ENCODE data around the gene OR8H3. TPM values are rescaled to one million over a fixed set of nuclear protein-coding genes. Genes with fewer than 3 reads are reported as not detected.

Gene OR8H3
- total RNA-seq, 1 experiment from 2014 or later = not detected

DNA sequence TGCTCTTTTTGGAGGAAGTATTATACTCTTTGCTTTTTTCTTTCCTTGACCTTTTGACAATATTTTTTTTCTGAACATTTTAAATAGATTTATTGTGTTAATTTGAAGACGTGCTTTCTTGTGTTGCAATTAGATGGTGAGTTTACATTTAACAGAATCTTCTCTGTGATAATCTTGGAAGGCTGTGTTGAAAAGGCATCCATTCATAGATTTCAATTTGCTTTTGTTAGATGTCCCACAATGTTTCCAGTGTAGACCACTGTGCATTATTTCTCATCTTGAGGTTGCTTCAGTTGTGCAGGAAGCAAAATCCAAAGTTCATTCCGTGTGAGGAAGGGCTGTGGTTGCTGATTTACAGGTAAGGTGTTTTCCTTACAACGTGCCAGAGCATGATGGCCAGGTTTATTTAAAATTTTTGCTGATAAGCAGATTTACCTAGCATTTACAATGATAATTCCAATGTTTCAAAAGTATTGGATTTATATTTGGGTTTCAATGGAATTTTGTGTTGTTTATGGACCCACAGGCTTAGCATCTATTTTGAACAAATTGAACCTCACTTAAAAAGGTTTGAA lies 50.2 kb downstream of the OR8H3 start:
- TF ChIP-seq, protein P1, sequence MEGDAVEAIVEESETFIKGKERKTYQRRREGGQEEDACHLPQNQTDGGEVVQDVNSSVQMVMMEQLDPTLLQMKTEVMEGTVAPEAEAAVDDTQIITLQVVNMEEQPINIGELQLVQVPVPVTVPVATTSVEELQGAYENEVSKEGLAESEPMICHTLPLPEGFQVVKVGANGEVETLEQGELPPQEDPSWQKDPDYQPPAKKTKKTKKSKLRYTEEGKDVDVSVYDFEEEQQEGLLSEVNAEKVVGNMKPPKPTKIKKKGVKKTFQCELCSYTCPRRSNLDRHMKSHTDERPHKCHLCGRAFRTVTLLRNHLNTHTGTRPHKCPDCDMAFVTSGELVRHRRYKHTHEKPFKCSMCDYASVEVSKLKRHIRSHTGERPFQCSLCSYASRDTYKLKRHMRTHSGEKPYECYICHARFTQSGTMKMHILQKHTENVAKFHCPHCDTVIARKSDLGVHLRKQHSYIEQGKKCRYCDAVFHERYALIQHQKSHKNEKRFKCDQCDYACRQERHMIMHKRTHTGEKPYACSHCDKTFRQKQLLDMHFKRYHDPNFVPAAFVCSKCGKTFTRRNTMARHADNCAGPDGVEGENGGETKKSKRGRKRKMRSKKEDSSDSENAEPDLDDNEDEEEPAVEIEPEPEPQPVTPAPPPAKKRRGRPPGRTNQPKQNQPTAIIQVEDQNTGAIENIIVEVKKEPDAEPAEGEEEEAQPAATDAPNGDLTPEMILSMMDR (conservative IDR thresholded peaks at IDR 0.05) = no peak
- Histone ChIP-seq H3K79me2 (ENCODE audit: insufficient read depth, low read length) (no peaks in the 10 kb centered on the region), H3K4me2 (ENCODE audit: insufficient read depth, insufficient read length, low read length) (no peak overlapping the region), H2AK5ac (ENCODE audit: insufficient read length, low read length) (no peak overlapping the region), H3T11ph (ENCODE audit: low read length) (no peak overlapping the region), H2BK12ac (ENCODE audit: insufficient read length, low read depth, low read length) (no peak overlapping the region), H3K9me3 (ENCODE audit: control insufficient read depth, low read depth, low read length) (peaks cover 5% of the 10 kb centered on the region), H3K9ac (ENCODE audit: extremely low read depth, insufficient read length, low read length) (no peak overlapping the region), H4K8ac (replicated peaks; ENCODE audit: insufficient read length, low read depth, low read length) (no peak overlapping the region), H3K56ac (ENCODE audit: insufficient read length, low read depth, low read length) (no peak overlapping the region), H2AFZ (ENCODE audit: low read length) (no peak overlapping the region), H3K79me1 (ENCODE audit: insufficient read depth, low read depth, low read length, poor library complexity, severe bottlenecking) (no peaks in the 10 kb centered on the region), H3K23me2 (ENCODE audit: insufficient read length, low read depth, low read length, poor library complexity, severe bottlenecking) (no peaks in the 10 kb centered on the region), H2BK15ac (ENCODE audit: low read depth, low read length) (no peak overlapping the region), H2BK5ac (ENCODE audit: insufficient read length, low read length) (no peak overlapping the region), H3K4me1 (ENCODE audit: insufficient read depth, low read length) (no peaks in the 10 kb centered on the region), H4K5ac (ENCODE audit: insufficient read length, low read depth, low read length) (no peak overlapping the region), H2BK20ac (ENCODE audit: low read depth, low read length, poor library complexity, severe bottlenecking) (no peak overlapping the region), H3K4ac (ENCODE audit: low read depth, low read length) (no peak overlapping the region), H4K20me1 (ENCODE audit: control insufficient read depth, insufficient read depth, insufficient read length) (no peaks in the 10 kb centered on the region), H3K18ac (ENCODE audit: insufficient read length, low read depth, low read length) (no peak overlapping the region), H3K27me3 (ENCODE audit: insufficient read depth, low read length) (no peaks in the 10 kb centered on the region), H3K27ac (ENCODE audit: insufficient read length, low read depth, low read length) (no peak overlapping the region), H2BK120ac (ENCODE audit: low read depth, low read length, poor library complexity, severe bottlenecking) (no peak overlapping the region), H4K91ac (ENCODE audit: insufficient read length, low read depth, low read length) (no peak overlapping the region), H3K23ac (ENCODE audit: insufficient read length, low read depth, low read length) (no peak overlapping the region), H3K14ac (ENCODE audit: insufficient read depth, low read length) (no peak overlapping the region)
- Mint-ChIP-seq H3K4me1 (no peaks in the 10 kb centered on the region), H3K27ac (no peak overlapping the region), H3K27me3 (ENCODE audit: low read depth) (no peaks in the 10 kb centered on the region), H3K9me3 (peaks cover 0 to 18% of the 10 kb centered on the region in 2 experiments; a peak in 4 of 5 replicates), H3K4me3 (no peak overlapping the region), H3K36me3 (ENCODE audit: insufficient read depth in 1 of 3, low read depth in 3 of 3) (0 out of 7 replicates have a peak, but pooled peaks cover 0 to 1% (median 0%) of the 10 kb centered on the region in 3 experiments)
- WGBS (ENCODE audit: extremely low coverage, insufficient read length, low lambda C conversion rate) = no CpG with 5 or more reads among the region's 3 CpGs
- no peak for DNase-seq

Other genes starting within 250 kb of the OR8H3 start
- gene TRIM51, start 239.1 kb upstream of the OR8H3 start, total RNA-seq (2021) = not detected in 2 replicates
- not detected in 2 replicates for gene OR5W2, start 207.8 kb upstream of the OR8H3 start, total RNA-seq (2021)
- gene OR5I1, start 186.0 kb upstream of the OR8H3 start, total RNA-seq (2021) = not detected in 2 replicates
- not detected in 2 replicates for gene OR10AG1, start 152.4 kb upstream of the OR8H3 start, total RNA-seq (2021)
- gene OR5F1, start 127.7 kb upstream of the OR8H3 start, total RNA-seq (2021) = not detected in 2 replicates
- not detected in 2 replicates for gene OR5AS1, start 94.7 kb upstream of the OR8H3 start, total RNA-seq (2021)
- not detected in 2 replicates for gene OR8I2, start 29.1 kb upstream of the OR8H3 start, total RNA-seq (2021)
- not detected in 2 replicates for gene OR8H2, start 18.7 kb upstream of the OR8H3 start, total RNA-seq (2021)
- not detected in 2 replicates for gene OR8J3, start 17.8 kb downstream of the OR8H3 start, total RNA-seq (2021)
- not detected in 2 replicates for gene OR8K5, start 37.9 kb downstream of the OR8H3 start, total RNA-seq (2021)
- not detected in 2 replicates for gene OR5J2, start 54.2 kb downstream of the OR8H3 start, total RNA-seq (2021)
- gene OR5T2, start 111.9 kb downstream of the OR8H3 start, total RNA-seq (2021) = not detected in 2 replicates
- not detected in 2 replicates for gene OR5T3, start 129.9 kb downstream of the OR8H3 start, total RNA-seq (2021)
- not detected in 2 replicates for gene OR5T1, start 151.8 kb downstream of the OR8H3 start, total RNA-seq (2021)
- gene OR8H1, start 169.9 kb downstream of the OR8H3 start, total RNA-seq (2021) = not detected in 2 replicates
- not detected in 2 replicates for gene OR8K3, start 192.8 kb downstream of the OR8H3 start, total RNA-seq (2021)
- not detected in 2 replicates for gene OR8K1, start 223.7 kb downstream of the OR8H3 start, total RNA-seq (2021)
- not detected in 2 replicates for gene OR8J1, start 231.9 kb downstream of the OR8H3 start, total RNA-seq (2021)

Data from H9 (cell line).